Transverse colon (tissue), 4 donors: ENCODE results near the gene LIN52. TPM values are rescaled to one million over a fixed set of nuclear protein-coding genes. Genes with fewer than 3 reads are reported as not detected.

ENCODE experiments used
- DNase-seq: peaks from one replicate; pipeline ENCODE4 v3.0.0-alpha.2; 2019
- H3K27ac ChIP-seq, 4 donors: fragments of 200-600 bp; sonication (generic); 2 replicates each; pipeline ENCODE4 v1.5.1; 2016 to 2018; ENCODE audit warnings: inconsistent platforms in 4 of 4
- H3K27me3 ChIP-seq: fragments of 200-600 bp; sonication (generic); 2 replicates; pipeline ENCODE4 v1.5.1; 2017; ENCODE audit warnings: inconsistent platforms
- H3K36me3 ChIP-seq, 4 donors: fragments of 200-600 bp; sonication (generic); 2 replicates each; pipeline ENCODE4 v1.5.1; 2017 to 2019; ENCODE audit warnings: inconsistent platforms in 4 of 4
- H3K4me1 ChIP-seq, 4 donors: fragments of 200-600 bp; sonication (generic); 2 replicates each; pipeline ENCODE4 v1.5.1; 2017 to 2020; ENCODE audit warnings: inconsistent platforms in 4 of 4
- H3K4me3 ChIP-seq, 4 donors: fragments of 200-600 bp; sonication (generic); 1 replicate in 1 of 4; 2 replicates in 3 of 4; pipeline versions ENCODE4 v1.5.1 to v1.6.1; 2017 to 2019; ENCODE audit warnings: inconsistent platforms in 4 of 4
- H3K9me3 ChIP-seq, 2 donors: fragments of 200-600 bp; sonication (generic); 2 replicates each; pipeline ENCODE4 v1.5.1; 2017 to 2019; ENCODE audit warnings: inconsistent platforms in 2 of 2
- CTCF ChIP-seq, 5 experiments: fragments of 200-600 bp in 3 of 5; fragments of 450-650 bp in 2 of 5; sonication (generic) in 3 of 5; IDR thresholded peaks; 1 replicate in 2 of 5; 2 replicates in 3 of 5; pipeline ENCODE4 v1.5.1; 2016 to 2017; ENCODE audit warnings: antibody characterized with exemption in 5 of 5, inconsistent platforms in 3 of 5, mild to moderate bottlenecking in 2 of 5, moderate library complexity in 1 of 5
- EP300 ChIP-seq: sonication (generic); formaldehyde crosslinking; IDR thresholded peaks from one replicate; pipeline ENCODE4 v1.6.1; 2017; ENCODE audit warnings: antibody characterized with exemption, low read depth
- POLR2A ChIP-seq: fragments of 450-650 bp; IDR thresholded peaks from one replicate; pipeline ENCODE4 v1.6.1; 2016; ENCODE audit warnings: antibody characterized with exemption, mild to moderate bottlenecking, moderate library complexity
- POLR2AphosphoS5 ChIP-seq, 3 donors: sonication (generic); formaldehyde crosslinking; IDR thresholded peaks; one replicate each; pipeline ENCODE4 v1.6.1; 2016; ENCODE audit warnings: antibody characterized with exemption in 3 of 3
- WGBS, 2 donors: methylation state at CpG; one replicate each; pipeline ENCODE4 v1.1.5; 2018; ENCODE audit warnings: low coverage in 1 of 2; 5-methylcytosine and 5-hydroxymethylcytosine counted together
- in situ Hi-C, 4 donors: fragments of 200-750 bp; cut with MboI; loops; one replicate each; pipeline versions ENCODE4 v1.15.0 to v1.15.1; 2017; ENCODE audit warnings: low sequenced_read_pairs in 3 of 4, low pct_ligation_motif_present in 1 of 4, low pct_unique_long_range_greater_than_20kb in 1 of 4
- intact Hi-C: fragments of 100-400 bp; cut with DNase I; formaldehyde crosslinking; loops from one replicate; pipeline ENCODE4 v1.15.1; 2023; ENCODE audit warnings: low total_unique reads
- total RNA-seq, 4 donors: library from RNA; depleted of rRNA; stranded (reverse); fragments of >200 nt; gene quantifications; one replicate each; pipeline ENCODE4 v1.1.0, GENCODE V29; 2016

The LIN52 gene
- total RNA-seq, 4 donors from 2014 or later = 1.1 to 5.4 (median 4.6) TPM

GRCh38 chr14:74064426-74064825, 20.3 kb upstream of the LIN52 start:
- H3K27ac ChIP-seq = no peak overlapping the region
- no peaks in the 10 kb centered on the region for H3K9me3 ChIP-seq
- no peak for DNase-seq
- in situ Hi-C loops (no loop called here), intact Hi-C loops (no loop called here)
- TF ChIP-seq CTCF (IDR thresholded peaks at IDR 0.05) (no peak), POLR2A (no peak), POLR2AphosphoS5 (IDR thresholded peaks at IDR 0.05) (no peak), EP300 (no peak)
- H3K4me1 ChIP-seq = no peaks in the 10 kb centered on the region
- no peaks in the 10 kb centered on the region for H3K27me3 ChIP-seq
- no peak overlapping the region for H3K4me3 ChIP-seq
- peaks cover 0 to 66% (median 19%) of the 10 kb centered on the region in 4 donors for H3K36me3 ChIP-seq

- no peaks in the 10 kb centered on the region for H3K4me1 ChIP-seq
- no peaks in the 10 kb centered on the region for H3K9me3 ChIP-seq
- H3K27ac ChIP-seq = no peak overlapping the region
- intact Hi-C loops (no loop called here), in situ Hi-C loops (no loop called here)
- no peak for DNase-seq
- no peaks in the 10 kb centered on the region for H3K27me3 ChIP-seq
- H3K4me3 ChIP-seq = no peak overlapping the region
- TF ChIP-seq POLR2AphosphoS5 (IDR thresholded peaks at IDR 0.05) = no peak
- TF ChIP-seq POLR2A = no peak
- no peak for TF ChIP-seq EP300
- no peak for TF ChIP-seq CTCF (IDR thresholded peaks at IDR 0.05)
- WGBS, 2 donors = 73 to 91% methylated on average over 3 of the region's 3 CpGs
- H3K36me3 ChIP-seq = peaks cover 0 to 63% (median 17%) of the 10 kb centered on the region in 4 donors
Measured at GRCh38 chr14:74064883-74065282, 19.9 kb upstream of the LIN52 start.

- H3K36me3 ChIP-seq = peaks cover 0 to 59% (median 14%) of the 10 kb centered on the region in 4 donors
Measured at GRCh38 chr14:74065746-74066575, 18.8 kb upstream of the LIN52 start.

GRCh38 chr14:74077401-74077800, 7.4 kb upstream of the LIN52 start:
- no peaks in the 10 kb centered on the region for H3K9me3 ChIP-seq
- no peak for DNase-seq
- in situ Hi-C loops (no loop called here), intact Hi-C loops (no loop called here)
- no peaks in the 10 kb centered on the region for H3K27me3 ChIP-seq
- H3K27ac ChIP-seq = no peak overlapping the region
- WGBS, 2 donors = 96% methylated on average over 1 of the region's 1 CpG; no CpG with 5 or more reads in 1 of the 2 donors
- TF ChIP-seq POLR2A (no peak), CTCF (IDR thresholded peaks at IDR 0.05) (no peak), EP300 (no peak), POLR2AphosphoS5 (IDR thresholded peaks at IDR 0.05) (no peak)
- H3K4me3 ChIP-seq = no peak overlapping the region
- peaks cover 0 to 3% (median 0%) of the 10 kb centered on the region in 4 donors for H3K4me1 ChIP-seq
- H3K36me3 ChIP-seq = peaks cover 0 to 2% (median under 1%) of the 10 kb centered on the region in 4 donors

More at GRCh38 chr14:74065746-74066575, 18.8 kb upstream of the LIN52 start:
- Histone ChIP-seq H3K27ac (no peak overlapping the region), H3K4me1 (no peaks in the 10 kb centered on the region), H3K9me3 (no peaks in the 10 kb centered on the region), H3K4me3 (no peak overlapping the region), H3K27me3 (no peaks in the 10 kb centered on the region)
- WGBS, 2 donors = 80 to 87% methylated on average over 3 of the region's 3 CpGs
- TF ChIP-seq POLR2AphosphoS5 (IDR thresholded peaks at IDR 0.05) (no peak), EP300 (no peak), CTCF (IDR thresholded peaks at IDR 0.05) (no peak), POLR2A (no peak)
- DNase-seq = no peak
- in situ Hi-C loops (no loop called here), intact Hi-C loops (no loop called here)
